HEK293 (cell line): ENCODE measurements around the gene TCEAL8.

Experiments
- CTCF ChIA-PET: fragments of 350-600 bp; formaldehyde crosslinking; extraction: SDS; loops from one replicate; lab custom pipeline; 2021; ENCODE audit warnings: antibody characterized with exemption; lab: Yijun Ruan, JAX
- POLR2A ChIA-PET: fragments of 300-600 bp; formaldehyde crosslinking; extraction: SDS; loops from one replicate; lab custom pipeline; 2020; ENCODE audit warnings: antibody characterized with exemption, inconsistent platforms; lab: Yijun Ruan, JAX
- H3K27ac ChIP-seq: fragments of 200-500 bp; sonication (Bioruptor generic); 2 replicates; pipeline ENCODE4 v1.5.1; 2014; ENCODE audit warnings: low read depth, low read length, control low read depth, inconsistent platforms; ENCODE audit errors: extremely low read depth
- H3K36me3 ChIP-seq, 2 experiments: fragments of 200-500 bp in 1 of 2; sonication (Bioruptor generic) in 1 of 2; 1 replicate in 1 of 2; 2 replicates in 1 of 2; pipeline ENCODE4 v1.5.1; 2014 to 2017; ENCODE audit warnings: inconsistent platforms in 2 of 2, low read length in 2 of 2; ENCODE audit not compliant: control insufficient read depth in 2 of 2, insufficient read depth in 1 of 2
- H3K4me1 ChIP-seq: fragments of 200-500 bp; sonication (Bioruptor generic); 2 replicates; pipeline ENCODE4 v1.5.1; 2014; ENCODE audit warnings: mild to moderate bottlenecking, low read length, inconsistent platforms; ENCODE audit not compliant: control insufficient read depth, insufficient read depth
- H3K4me3 ChIP-seq: 2 replicates; pipeline ENCODE4 v1.5.1; 2011; ENCODE audit warnings: low read depth, mild to moderate bottlenecking, control low read depth, low read length, moderate library complexity
- H3K9me3 ChIP-seq: fragments of 200-500 bp; sonication (Bioruptor generic); 2 replicates; pipeline ENCODE4 v1.5.1; 2014; ENCODE audit warnings: low read depth, low read length, inconsistent platforms; ENCODE audit not compliant: control insufficient read depth, insufficient read depth
- GLIS1 ChIP-seq: fragments of 450-650 bp; formaldehyde crosslinking; IDR thresholded peaks from 2 replicates; pipeline ENCODE4 v1.5.1; 2016; ENCODE audit warnings: missing biosample characterization, missing genetic modification characterization
- MYNN ChIP-seq: fragments of 450-650 bp; formaldehyde crosslinking; IDR thresholded peaks from 2 replicates; pipeline ENCODE4 v1.5.1; 2016; ENCODE audit warnings: missing biosample characterization, missing genetic modification characterization, borderline replicate concordance
- PRDM1 ChIP-seq: fragments of 450-650 bp; formaldehyde crosslinking; IDR thresholded peaks from 2 replicates; pipeline ENCODE4; 2016; ENCODE audit warnings: missing biosample characterization, missing genetic modification characterization
- REPIN1 ChIP-seq: fragments of 450-650 bp; formaldehyde crosslinking; IDR thresholded peaks from 2 replicates; pipeline ENCODE4 v1.5.1; 2017; ENCODE audit warnings: missing biosample characterization, missing genetic modification characterization, low read depth
- SCRT2 ChIP-seq: fragments of 450-650 bp; formaldehyde crosslinking; IDR thresholded peaks from 2 replicates; pipeline ENCODE4 v1.5.1; 2016; ENCODE audit warnings: missing biosample characterization, missing genetic modification characterization
- WT1 ChIP-seq: fragments of 450-650 bp; formaldehyde crosslinking; IDR thresholded peaks from 2 replicates; pipeline ENCODE4 v1.5.1; 2016; ENCODE audit warnings: missing biosample characterization, missing genetic modification characterization
- YY2 ChIP-seq: fragments of 450-650 bp; formaldehyde crosslinking; IDR thresholded peaks from 2 replicates; pipeline ENCODE4 v1.5.1; 2016; ENCODE audit warnings: missing biosample characterization, missing genetic modification characterization
- ZBTB8A ChIP-seq: fragments of 450-650 bp; formaldehyde crosslinking; IDR thresholded peaks from 2 replicates; pipeline ENCODE4 v1.5.1; 2016; ENCODE audit warnings: missing biosample characterization, missing genetic modification characterization
- ZEB2 ChIP-seq: fragments of 450-650 bp; formaldehyde crosslinking; IDR thresholded peaks from 2 replicates; pipeline ENCODE4 v1.5.1; 2016; ENCODE audit warnings: missing biosample characterization, missing genetic modification characterization
- ZNF155 ChIP-seq: fragments of 450-650 bp; formaldehyde crosslinking; IDR thresholded peaks from 2 replicates; pipeline ENCODE4 v1.5.1; 2016; ENCODE audit warnings: missing biosample characterization, missing genetic modification characterization
- ZNF529 ChIP-seq: fragments of 450-650 bp; formaldehyde crosslinking; IDR thresholded peaks from 2 replicates; pipeline ENCODE4 v1.5.1; 2017; ENCODE audit warnings: missing genetic modification characterization, missing biosample characterization; ENCODE audit not compliant: insufficient replicate concordance
- ZNF610 ChIP-seq: fragments of 450-650 bp; formaldehyde crosslinking; IDR thresholded peaks from 2 replicates; pipeline ENCODE4 v1.5.1; 2016; ENCODE audit warnings: missing biosample characterization, missing genetic modification characterization, borderline replicate concordance
- ZNF658 ChIP-seq: fragments of 450-650 bp; formaldehyde crosslinking; IDR thresholded peaks from 2 replicates; pipeline ENCODE4; 2016; ENCODE audit warnings: missing biosample characterization, missing genetic modification characterization
- ZNF677 ChIP-seq: fragments of 450-650 bp; IDR thresholded peaks from 2 replicates; pipeline ENCODE4 v1.5.0; 2018; ENCODE audit warnings: missing biosample characterization, mild to moderate bottlenecking, missing genetic modification characterization, moderate library complexity
- ZNF785 ChIP-seq: fragments of 450-650 bp; formaldehyde crosslinking; IDR thresholded peaks from 2 replicates; pipeline ENCODE4 v1.5.1; 2016; ENCODE audit warnings: missing biosample characterization, missing genetic modification characterization
- TF ChIP-seq, protein P1 (sequence below): fragments of 450-650 bp; formaldehyde crosslinking; IDR thresholded peaks from 2 replicates; pipeline ENCODE4 v1.5.1; 2016; ENCODE audit warnings: missing biosample characterization, missing genetic modification characterization
- TF ChIP-seq, protein P2 (sequence below): fragments of 450-650 bp; formaldehyde crosslinking; IDR thresholded peaks from 2 replicates; pipeline ENCODE4 v1.5.1; 2016; ENCODE audit warnings: missing biosample characterization, missing genetic modification characterization
- TF ChIP-seq, protein P3 (sequence below): fragments of 450-650 bp; formaldehyde crosslinking; IDR thresholded peaks from 2 replicates; pipeline ENCODE4 v1.5.1; 2016; ENCODE audit warnings: missing biosample characterization, missing genetic modification characterization

Gene TCEAL8

DNA sequence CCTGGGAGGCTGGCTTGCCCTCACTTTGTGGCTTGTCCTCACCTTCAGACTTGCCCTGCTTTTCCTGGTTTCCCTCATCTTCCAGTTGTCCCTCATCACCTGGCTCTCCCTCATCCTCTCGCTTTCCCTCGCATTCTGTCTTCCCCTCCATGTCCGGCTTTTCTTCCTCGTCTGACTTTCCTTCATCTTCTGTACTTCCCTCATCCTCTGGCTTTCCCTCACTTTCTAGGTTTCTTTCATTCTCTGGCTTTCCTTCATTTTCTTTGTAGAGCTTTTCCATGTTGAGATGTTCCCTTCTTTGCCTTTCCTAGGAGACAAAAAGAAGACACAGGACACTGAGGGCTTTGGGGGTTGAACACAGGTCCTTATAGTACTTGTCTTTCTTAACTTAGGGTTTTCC, 19.3 kb upstream of the TCEAL8 start:
- CTCF ChIA-PET, result no interaction called here
- TF ChIP-seq ZNF658 (no peak), GLIS1 (tag by site-specific recombination) (no peak), PRDM1 (tag by site-specific recombination) (peak; percentile 95), ZNF677 (tag by site-specific recombination) (no peak), WT1 (no peak)
- TF ChIP-seq, all 188 proteins: peak for 1
- Histone ChIP-seq H3K4me3 (no peak overlapping the region), H3K4me1 (no peaks in the 10 kb centered on the region), H3K9me3 (no peaks in the 10 kb centered on the region), H3K27ac (no peak overlapping the region), H3K36me3 (no peaks in the 10 kb centered on the region)
- POLR2A ChIA-PET, result no interaction called here

DNA sequence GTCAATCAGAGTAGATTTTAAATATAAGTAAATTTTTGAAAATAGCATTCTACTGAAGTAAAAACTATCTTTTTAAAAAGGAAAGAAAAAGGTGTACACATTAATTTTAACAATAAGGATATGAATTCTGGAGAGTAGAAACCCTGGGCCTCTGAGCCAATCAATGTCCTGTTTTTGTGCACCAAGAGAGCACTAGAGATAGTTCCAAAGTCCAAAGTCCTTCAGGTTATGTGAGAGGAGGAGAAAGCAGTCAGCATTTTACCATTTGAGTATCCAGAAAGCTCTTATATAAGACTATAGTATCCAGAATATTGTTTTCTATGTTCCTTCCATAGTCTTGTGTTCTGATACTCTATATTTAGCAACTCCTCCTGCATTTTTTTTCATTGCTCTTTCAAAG, 3.3 kb upstream of the TCEAL8 start:
- Histone ChIP-seq H3K27ac (no peak overlapping the region), H3K4me3 (no peak overlapping the region), H3K4me1 (no peaks in the 10 kb centered on the region), H3K9me3 (no peaks in the 10 kb centered on the region), H3K36me3 (peaks cover 0 to 5% of the 10 kb centered on the region in 2 experiments; a peak in 1 of 3 replicates)
- TF ChIP-seq SCRT2 (tag by site-specific recombination), result no peak
- TF ChIP-seq YY2, result no peak
- TF ChIP-seq, protein P1, sequence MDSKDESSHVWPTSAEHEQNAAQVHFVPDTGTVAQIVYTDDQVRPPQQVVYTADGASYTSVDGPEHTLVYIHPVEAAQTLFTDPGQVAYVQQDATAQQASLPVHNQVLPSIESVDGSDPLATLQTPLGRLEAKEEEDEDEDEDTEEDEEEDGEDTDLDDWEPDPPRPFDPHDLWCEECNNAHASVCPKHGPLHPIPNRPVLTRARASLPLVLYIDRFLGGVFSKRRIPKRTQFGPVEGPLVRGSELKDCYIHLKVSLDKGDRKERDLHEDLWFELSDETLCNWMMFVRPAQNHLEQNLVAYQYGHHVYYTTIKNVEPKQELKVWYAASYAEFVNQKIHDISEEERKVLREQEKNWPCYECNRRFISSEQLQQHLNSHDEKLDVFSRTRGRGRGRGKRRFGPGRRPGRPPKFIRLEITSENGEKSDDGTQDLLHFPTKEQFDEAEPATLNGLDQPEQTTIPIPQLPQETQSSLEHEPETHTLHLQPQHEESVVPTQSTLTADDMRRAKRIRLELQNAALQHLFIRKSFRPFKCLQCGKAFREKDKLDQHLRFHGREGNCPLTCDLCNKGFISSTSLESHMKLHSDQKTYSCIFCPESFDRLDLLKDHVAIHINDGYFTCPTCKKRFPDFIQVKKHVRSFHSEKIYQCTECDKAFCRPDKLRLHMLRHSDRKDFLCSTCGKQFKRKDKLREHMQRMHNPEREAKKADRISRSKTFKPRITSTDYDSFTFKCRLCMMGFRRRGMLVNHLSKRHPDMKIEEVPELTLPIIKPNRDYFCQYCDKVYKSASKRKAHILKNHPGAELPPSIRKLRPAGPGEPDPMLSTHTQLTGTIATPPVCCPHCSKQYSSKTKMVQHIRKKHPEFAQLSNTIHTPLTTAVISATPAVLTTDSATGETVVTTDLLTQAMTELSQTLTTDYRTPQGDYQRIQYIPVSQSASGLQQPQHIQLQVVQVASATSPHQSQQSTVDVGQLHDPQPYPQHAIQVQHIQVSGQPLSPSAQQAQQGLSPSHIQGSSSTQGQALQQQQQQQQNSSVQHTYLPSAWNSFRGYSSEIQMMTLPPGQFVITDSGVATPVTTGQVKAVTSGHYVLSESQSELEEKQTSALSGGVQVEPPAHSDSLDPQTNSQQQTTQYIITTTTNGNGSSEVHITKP (tag by site-specific recombination), result no peak
- TF ChIP-seq ZNF610 (tag by site-specific recombination), result no peak
- TF ChIP-seq ZNF785 (tag by site-specific recombination), result no peak
- no peak for TF ChIP-seq REPIN1
- TF ChIP-seq, protein P2, sequence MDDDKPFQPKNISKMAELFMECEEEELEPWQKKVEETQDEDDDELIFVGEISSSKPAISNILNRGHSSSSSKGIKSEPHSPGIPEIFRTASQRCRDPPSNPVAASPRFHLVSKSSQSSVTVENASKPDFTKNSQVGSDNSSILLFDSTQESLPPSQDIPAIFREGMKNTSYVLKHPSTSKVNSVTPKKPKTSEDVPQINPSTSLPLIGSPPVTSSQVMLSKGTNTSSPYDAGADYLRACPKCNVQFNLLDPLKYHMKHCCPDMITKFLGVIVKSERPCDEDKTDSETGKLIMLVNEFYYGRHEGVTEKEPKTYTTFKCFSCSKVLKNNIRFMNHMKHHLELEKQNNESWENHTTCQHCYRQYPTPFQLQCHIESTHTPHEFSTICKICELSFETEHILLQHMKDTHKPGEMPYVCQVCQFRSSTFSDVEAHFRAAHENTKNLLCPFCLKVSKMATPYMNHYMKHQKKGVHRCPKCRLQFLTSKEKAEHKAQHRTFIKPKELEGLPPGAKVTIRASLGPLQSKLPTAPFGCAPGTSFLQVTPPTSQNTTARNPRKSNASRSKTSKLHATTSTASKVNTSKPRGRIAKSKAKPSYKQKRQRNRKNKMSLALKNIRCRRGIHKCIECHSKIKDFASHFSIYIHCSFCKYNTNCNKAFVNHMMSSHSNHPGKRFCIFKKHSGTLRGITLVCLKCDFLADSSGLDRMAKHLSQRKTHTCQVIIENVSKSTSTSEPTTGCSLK (tag by site-specific recombination), result no peak
- no peak for TF ChIP-seq ZNF155 (tag by site-specific recombination)
- TF ChIP-seq ZEB2, result no peak
- TF ChIP-seq, protein P3, sequence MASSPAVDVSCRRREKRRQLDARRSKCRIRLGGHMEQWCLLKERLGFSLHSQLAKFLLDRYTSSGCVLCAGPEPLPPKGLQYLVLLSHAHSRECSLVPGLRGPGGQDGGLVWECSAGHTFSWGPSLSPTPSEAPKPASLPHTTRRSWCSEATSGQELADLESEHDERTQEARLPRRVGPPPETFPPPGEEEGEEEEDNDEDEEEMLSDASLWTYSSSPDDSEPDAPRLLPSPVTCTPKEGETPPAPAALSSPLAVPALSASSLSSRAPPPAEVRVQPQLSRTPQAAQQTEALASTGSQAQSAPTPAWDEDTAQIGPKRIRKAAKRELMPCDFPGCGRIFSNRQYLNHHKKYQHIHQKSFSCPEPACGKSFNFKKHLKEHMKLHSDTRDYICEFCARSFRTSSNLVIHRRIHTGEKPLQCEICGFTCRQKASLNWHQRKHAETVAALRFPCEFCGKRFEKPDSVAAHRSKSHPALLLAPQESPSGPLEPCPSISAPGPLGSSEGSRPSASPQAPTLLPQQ (tag by site-specific recombination), result no peak
- TF ChIP-seq ZBTB8A, result no peak
- TF ChIP-seq ZNF529 (tag by site-specific recombination), result no peak
- no peak for TF ChIP-seq MYNN (tag by site-specific recombination)
- no peak for TF ChIP-seq PRDM1 (tag by site-specific recombination)
- ChIA-PET POLR2A (no interaction called here), CTCF (interaction anchor here (0.5 to 1.6 kb wide), 3 partner anchors 47 to 308 kb away, joined by 3 to 5 read pairs (median 4); no protein-coding TSS in a partner anchor)
